HepG2 (cell line): ENCODE data around the gene SLC44A4. TPM values are rescaled to one million over a fixed set of nuclear protein-coding genes. Genes with fewer than 3 reads are reported as not detected.
A peak's percentile ranks its signal among the peaks of the same experiment; 100 is the strongest.

Experiments used
- ARNT2 ChIP-seq: sonication (generic); formaldehyde crosslinking; IDR thresholded peaks from 2 replicates; pipeline ENCODE4 v1.8.0; 2022; ENCODE audit warnings: mild to moderate bottlenecking, low read depth, missing genetic modification reagents, moderate library complexity
- CC2D1A ChIP-seq: sonication (generic); formaldehyde crosslinking; IDR thresholded peaks from 2 replicates; pipeline ENCODE4 v1.8.1; 2023; ENCODE audit warnings: mild to moderate bottlenecking, missing genetic modification reagents
- CEBPG ChIP-seq: IDR thresholded peaks from 2 replicates; pipeline ENCODE4 v1.6.1; 2016
- ELF4 ChIP-seq: sonication (generic); formaldehyde crosslinking; IDR thresholded peaks from 2 replicates; pipeline ENCODE4 v1.5.0; 2020; ENCODE audit warnings: missing genetic modification reagents, mild to moderate bottlenecking, moderate library complexity, borderline replicate concordance
- HIC2 ChIP-seq: sonication (generic); formaldehyde crosslinking; IDR thresholded peaks from 2 replicates; pipeline ENCODE4 v1.9.0; 2022; ENCODE audit warnings: low read depth, missing genetic modification reagents
- HOMEZ ChIP-seq: IDR thresholded peaks from 2 replicates; pipeline ENCODE4 v1.6.1; 2016; ENCODE audit warnings: low read depth
- KLF11 ChIP-seq: IDR thresholded peaks from 2 replicates; pipeline ENCODE4 v1.6.1; 2016; ENCODE audit warnings: missing compliant biosample characterization
- NBN ChIP-seq: fragments of 450-650 bp; conservative IDR thresholded peaks from 2 replicates; pipeline ENCODE4 v1.6.1; 2017
- SALL1 ChIP-seq: sonication (generic); formaldehyde crosslinking; IDR thresholded peaks from 2 replicates; pipeline ENCODE4 v1.8.0; 2022; ENCODE audit warnings: mild to moderate bottlenecking, missing genetic modification reagents
- SALL2 ChIP-seq: sonication (generic); formaldehyde crosslinking; IDR thresholded peaks from 2 replicates; pipeline ENCODE4 v1.8.1; 2023; ENCODE audit warnings: mild to moderate bottlenecking, missing genetic modification reagents, inconsistent platforms
- TFE3 ChIP-seq: IDR thresholded peaks from 2 replicates; pipeline ENCODE4 v1.6.1; 2016
- THAP9 ChIP-seq: sonication (generic); formaldehyde crosslinking; IDR thresholded peaks from 2 replicates; pipeline ENCODE4; 2020; ENCODE audit warnings: missing genetic modification reagents, mild to moderate bottlenecking, borderline replicate concordance
- TP53 ChIP-seq: sonication (generic); formaldehyde crosslinking; conservative IDR thresholded peaks from 2 replicates; pipeline ENCODE4 v1.4.0; 2020; ENCODE audit warnings: missing genetic modification reagents
- ZBTB7A ChIP-seq: sonication (generic); formaldehyde crosslinking; IDR thresholded peaks from 2 replicates; pipeline ENCODE4 v1.8.0; 2022; ENCODE audit warnings: mild to moderate bottlenecking, missing genetic modification reagents
- ZNF281 ChIP-seq: sonication (generic); formaldehyde crosslinking; IDR thresholded peaks from 2 replicates; pipeline ENCODE4 v1.4.0; 2020; ENCODE audit warnings: missing genetic modification reagents, borderline replicate concordance
- ZNF558 ChIP-seq: sonication (generic); formaldehyde crosslinking; IDR thresholded peaks from 2 replicates; pipeline ENCODE4 v1.9.0; 2022; ENCODE audit warnings: mild to moderate bottlenecking, missing genetic modification reagents, borderline replicate concordance
- polyA plus RNA-seq, 8 experiments: library from polyadenylated mRNA; depleted of rRNA in 3 of 8; stranded (reverse) in 7 of 8; unstranded in 1 of 8; fragments of >200 nt; fragmentation: Illumina TruSeq in 4 of 8; extraction: Trizol in 4 of 8; gene quantifications; 2 replicates each; pipeline versions ENCODE4 v1.2.1 to v1.2.3, GENCODE V29; 2011 to 2016; ENCODE audit warnings: low read depth in 4 of 8, missing spikeins in 1 of 8, mixed read lengths in 1 of 8; ENCODE audit not compliant: insufficient read depth in 1 of 8
- total RNA-seq, 5 experiments: library from RNA; depleted of rRNA; stranded (reverse); fragments of >200 nt; fragmentation: Illumina TruSeq; extraction: Trizol; gene quantifications; 2 replicates each; pipeline ENCODE4 v1.2.3, GENCODE V29; 2016; ENCODE audit warnings: low read depth in 1 of 5

The SLC44A4 gene
- total and polyA plus RNA-seq, 2 of the 13 experiments (the other 11 are each of a cell fraction or from before 2014, with no cell fraction given) = 3.5 to 5.9 TPM

- TF ChIP-seq HOMEZ (CRISPR knock-in tag) (0 out of 2 replicates have a peak, but pooled peaks have one; percentile 7), ELF4 (CRISPR knock-in tag) (no peak), CEBPG (no peak), ZBTB7A (CRISPR knock-in tag) (peak; percentile 56; the same call in 1 of the 2 replicates), TP53 (CRISPR knock-in tag) (no peak), ZNF281 (CRISPR knock-in tag) (no peak), ZNF558 (CRISPR knock-in tag) (no peak), SALL1 (CRISPR knock-in tag) (no peak), TFE3 (CRISPR knock-in tag) (no peak), CC2D1A (CRISPR knock-in tag) (no peak), HIC2 (CRISPR knock-in tag) (no peak), KLF11 (no peak), SALL2 (no peak), NBN (no peak), ARNT2 (CRISPR knock-in tag) (no peak), THAP9 (no peak)
These were observed 58.9 kb downstream of the SLC44A4 start (continued) for GRCh38 chr6:31819871-31820299.
